GM21717 (cell line): ENCODE measurements around the gene RBBP8NL.

ENCODE experiments used
- ATAC-seq: cut with Tn5 transposase; IDR thresholded peaks from one replicate; pipeline ENCODE4 v1.9.1; 2021; ENCODE audit warnings: mild to moderate bottlenecking, moderate library complexity; ENCODE audit not compliant: unreplicated experiment

RBBP8NL gene

DNA sequence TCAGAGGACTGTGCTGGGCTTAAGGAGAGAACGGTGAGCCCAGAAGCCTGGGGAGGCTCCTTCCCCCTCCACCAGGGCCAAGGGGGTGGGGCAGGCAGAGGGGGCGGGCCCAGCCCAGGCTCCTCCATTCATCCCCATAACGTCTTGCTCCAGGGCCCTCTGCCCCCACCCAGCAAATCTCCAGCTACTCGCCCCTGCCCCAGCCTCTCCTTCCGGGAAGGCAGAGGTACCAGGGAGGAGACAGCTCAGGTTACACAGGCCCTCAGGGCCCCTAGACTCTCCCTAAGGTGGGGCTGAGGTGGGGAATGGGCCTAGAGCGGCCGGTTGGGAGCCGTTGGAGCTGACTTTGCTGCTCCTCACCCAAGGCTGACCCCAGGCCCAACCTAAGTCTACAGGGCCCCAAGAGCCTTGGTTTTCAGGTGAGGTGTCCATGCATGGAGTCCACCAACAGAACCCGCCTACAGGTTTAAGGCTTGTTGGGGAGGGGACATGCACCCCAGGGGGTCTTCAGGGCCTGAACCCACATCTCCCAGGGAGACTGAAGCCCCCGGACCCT is 61.4 kb downstream of the RBBP8NL start:
- no peak for ATAC-seq

DNA sequence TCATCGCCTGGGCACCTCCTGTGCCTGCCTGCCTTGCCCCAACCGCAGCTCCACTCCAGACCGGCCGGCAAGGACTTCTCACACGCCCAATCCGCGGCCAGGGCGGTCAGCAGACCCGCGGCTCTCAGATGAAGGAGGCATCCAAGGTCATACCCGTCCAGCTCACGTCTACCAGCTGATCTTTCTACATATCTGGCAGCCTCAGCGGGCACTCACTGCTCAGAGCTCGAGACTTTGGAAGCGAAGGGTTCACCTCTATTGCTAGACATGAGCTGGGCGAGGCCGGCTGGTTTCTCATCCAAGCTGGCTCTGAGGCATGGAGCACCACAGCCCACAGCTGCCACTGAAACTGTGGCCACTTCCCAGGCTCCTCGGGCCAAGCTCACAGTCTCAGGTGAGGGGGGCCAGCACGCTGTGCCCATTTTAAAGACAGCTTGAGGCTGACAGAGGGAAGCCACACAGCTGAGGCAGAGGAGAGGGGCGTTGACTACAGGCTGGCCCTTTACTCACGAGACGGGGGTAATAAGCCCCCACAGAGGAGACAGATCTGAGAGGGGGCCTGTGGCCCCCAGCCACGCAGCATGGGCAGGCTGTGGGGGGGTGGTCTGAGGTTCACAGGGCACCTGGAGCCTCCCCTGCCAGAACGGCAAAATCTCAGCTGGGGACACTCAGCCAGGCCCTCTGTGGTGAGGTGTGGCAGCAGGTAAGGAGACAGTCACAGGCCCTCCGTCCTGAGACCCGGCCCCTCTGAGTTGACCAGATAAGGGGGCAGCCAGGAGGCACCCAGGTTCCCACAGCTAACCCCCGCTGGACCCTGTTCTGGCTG is 62.2 kb downstream of the RBBP8NL start:
- ATAC-seq: no peak

DNA sequence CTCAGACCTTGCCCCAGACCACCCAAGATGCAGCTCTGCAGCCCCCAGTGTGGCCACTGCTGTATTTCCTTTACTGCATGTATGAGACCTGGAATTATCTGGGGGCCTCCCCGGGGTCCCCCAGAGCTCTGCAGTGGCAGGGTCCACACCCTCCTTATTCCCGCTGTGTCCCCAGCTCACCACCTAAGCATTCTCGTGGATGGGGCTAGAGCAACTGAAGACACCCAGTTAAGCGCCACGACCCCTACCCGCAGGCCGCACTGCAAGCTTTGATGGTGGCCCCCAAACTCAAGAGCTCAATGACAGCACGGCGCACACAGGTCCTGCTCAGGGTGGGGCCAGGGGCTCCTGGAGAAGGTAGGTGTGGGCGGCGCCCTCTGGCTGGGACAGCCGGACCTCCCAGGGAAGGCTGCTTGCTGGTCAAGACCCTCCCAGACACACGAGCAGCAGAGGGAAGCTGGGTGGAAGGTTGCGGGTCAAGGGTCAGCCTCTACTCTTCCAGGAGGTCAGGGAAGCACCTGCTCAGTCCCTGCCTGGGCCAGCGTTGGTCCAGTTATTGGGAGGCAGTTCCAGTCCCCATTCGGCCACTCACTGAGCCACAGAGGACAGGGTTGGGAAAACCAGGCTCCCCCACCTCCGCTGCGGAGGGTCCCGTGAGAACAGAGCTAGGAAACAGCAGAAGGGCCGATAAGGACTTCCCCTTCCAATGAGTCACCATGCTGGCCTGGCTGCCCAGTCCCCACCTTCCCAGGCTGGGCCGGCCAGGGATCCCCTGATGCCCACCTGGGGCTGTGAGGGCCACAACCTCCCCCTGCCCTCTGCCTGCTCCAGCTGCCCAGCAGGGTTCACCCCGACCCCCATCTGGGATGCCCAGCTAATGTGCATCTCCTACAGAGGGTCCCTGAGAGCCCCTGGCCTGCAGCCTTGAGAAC is 63.2 kb downstream of the RBBP8NL start:
- ATAC-seq: no peak

DNA sequence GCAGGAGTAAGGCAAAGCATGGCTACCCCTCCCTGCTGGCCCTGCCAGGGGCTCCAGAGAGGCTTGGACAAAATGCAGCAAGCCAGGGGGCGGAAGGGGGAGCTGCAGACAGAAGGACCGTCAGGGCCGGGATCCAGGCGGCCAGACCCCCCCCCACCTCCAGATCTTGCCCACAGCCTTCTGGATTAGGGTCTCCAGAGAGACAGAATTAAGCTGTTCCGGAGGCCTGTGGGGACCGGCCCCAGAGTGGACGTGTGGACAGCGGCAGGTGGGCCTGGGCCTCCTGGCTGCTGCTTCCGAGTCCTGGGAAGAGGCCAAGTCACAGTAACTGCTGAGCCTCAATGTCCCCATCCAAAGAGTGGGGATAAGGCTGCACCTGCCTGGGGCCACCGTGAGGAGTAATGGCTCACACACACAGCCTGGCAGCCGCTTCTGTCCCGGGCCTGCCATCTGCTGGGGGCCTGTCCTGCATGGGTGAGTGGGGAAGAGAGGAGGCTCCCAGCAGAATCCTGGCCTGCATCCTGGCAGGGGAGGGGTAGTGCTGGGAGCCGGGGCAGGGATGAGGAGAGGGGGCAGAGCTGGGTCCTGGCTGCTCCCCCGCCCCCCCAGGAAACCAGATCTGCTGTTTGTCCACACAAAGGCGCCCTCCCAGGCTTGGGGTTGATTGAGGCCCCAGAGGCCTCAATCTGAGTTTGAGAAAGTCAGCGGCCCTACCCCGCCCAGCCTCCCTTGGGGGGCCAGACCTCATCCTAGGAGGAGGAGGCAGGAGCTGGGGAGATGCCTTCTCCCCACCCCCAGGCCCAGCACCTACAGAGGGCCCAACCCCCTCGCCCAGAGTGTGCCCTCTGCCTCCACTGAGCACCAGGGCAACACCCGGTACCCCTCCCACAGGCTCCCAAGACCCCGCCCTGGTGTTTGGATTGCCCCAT is 64.1 kb downstream of the RBBP8NL start:
- ATAC-seq: no peak

DNA sequence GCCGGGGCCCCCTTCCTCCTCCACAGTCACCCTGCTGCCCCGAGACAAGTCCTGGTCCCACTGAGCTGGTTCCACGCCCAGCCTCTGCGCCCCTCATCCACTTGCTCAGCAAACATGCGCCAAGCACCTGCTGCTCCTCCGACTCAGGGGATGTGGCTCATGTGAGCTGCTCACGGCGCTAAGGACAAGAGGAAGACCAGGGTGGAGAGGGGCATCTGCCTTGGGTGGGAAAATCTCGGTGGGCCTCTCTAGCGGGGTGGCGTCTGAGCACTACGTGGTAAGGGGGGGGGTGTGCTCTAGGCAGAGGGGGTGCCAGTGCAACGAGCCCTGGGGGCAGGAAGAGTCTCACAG is 64.8 kb downstream of the RBBP8NL start:
- ATAC-seq: no peak

DNA sequence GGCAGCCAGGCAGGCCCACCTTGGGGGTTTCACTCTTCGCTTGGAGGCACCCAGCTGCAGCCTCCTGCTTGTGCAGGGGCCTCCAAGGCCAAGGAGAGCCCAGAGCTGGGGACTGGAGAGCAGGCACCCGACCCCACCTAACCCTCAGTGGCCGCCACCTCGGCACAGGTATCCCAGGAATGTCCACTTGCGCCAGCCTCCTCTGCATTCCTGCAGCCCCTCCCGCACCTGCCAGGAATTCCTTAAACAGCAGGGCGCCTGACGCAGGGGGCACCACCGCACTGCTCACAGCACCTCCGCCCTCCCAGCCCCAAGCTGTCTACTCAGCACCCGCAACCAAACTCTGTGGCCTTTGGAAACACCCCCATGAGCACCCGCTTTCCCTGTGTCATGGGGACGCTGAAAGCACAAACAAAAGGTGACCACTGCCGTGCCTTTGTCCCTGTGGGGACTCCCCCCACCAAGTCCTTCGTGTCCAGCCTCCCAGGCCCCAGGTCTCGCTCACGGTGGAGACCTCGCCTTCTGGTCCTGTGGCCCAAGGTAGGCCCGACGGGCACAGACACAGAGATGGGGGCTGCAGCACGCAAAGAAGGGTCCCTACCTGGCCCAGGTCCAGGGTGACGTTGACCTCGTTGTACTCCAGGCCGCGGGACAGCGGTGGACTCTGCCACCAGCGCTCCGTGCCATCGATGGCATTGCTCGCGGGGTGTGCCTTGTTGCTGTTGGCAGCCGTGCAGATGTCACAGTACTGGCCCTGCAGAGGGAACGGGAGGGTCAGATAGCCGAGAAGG is 65.3 kb downstream of the RBBP8NL start:
- ATAC-seq: no peak

DNA sequence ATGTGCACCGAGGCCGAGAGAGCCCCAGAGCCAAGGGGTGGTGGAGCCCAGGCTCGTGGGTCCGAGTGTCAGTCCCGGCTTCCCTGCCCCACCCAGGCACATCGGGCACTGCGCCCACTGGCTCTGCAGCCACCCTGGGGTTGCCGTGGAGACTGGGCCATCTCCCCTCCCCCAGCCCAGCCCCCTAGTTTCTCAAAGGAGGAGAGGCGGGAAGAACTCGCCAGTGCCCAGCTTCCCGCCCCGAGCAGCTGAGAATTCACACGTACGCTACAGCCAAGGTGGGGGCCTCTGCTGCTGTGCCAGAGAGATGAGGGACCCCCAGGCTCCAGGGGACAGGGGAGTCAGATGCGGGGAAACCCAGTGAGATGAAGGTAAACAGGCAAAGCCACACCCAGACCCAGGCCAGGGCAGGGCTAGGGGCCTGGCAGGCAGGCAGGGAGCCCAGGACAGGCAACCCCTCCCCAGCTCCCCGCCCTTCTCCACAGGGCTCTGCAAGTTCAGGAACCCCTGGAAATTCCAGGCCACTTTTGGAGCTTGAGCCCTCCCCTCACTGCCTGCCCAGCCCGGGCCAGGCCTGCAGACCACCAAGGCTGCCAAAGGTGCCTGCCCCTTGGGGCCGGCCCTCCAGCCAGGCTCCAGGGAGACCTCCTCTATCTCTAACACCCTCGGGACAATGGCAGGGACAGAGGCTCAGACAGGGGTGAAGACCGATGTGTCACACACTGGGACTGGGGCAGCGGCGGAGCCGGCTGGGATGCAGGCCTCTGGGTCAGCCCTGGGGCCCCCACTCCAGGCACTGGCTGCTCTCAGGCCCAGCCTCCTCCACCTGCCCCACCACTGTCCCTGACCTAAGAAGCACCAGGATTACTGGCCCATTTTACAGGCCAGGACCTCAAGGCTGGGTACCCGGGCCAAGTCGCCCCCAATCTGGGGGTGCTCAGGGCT is 66.2 kb downstream of the RBBP8NL start:
- ATAC-seq: no peak
